HL-60 (cell line): ENCODE results near the gene GRID1.

Source experiments
- CTCF ChIP-seq: IDR thresholded peaks from one replicate; pipeline ENCODE4 v1.5.1; 2011; ENCODE audit warnings: low read length, control low read depth, inconsistent platforms; ENCODE audit not compliant: insufficient read depth
- GABPA ChIP-seq: IDR thresholded peaks from 2 replicates; pipeline ENCODE4 v1.6.1; 2012; ENCODE audit warnings: low read depth
- POLR2AphosphoS5 ChIP-seq: IDR thresholded peaks from 2 replicates; pipeline ENCODE4 v1.6.1; 2012; ENCODE audit warnings: low read depth
- REST ChIP-seq: IDR thresholded peaks from 2 replicates; pipeline ENCODE4 v1.6.1; 2012; ENCODE audit warnings: low read depth; ENCODE audit not compliant: insufficient replicate concordance
- SPI1 ChIP-seq: IDR thresholded peaks from 2 replicates; pipeline ENCODE4 v1.6.1; 2012; ENCODE audit warnings: low read depth, mild to moderate bottlenecking, borderline replicate concordance

- TF ChIP-seq CTCF: no peak
- TF ChIP-seq GABPA: no peak
- TF ChIP-seq POLR2AphosphoS5: no peak
- TF ChIP-seq REST: no peak
- TF ChIP-seq SPI1: no peak
Measured at GRCh38 chr10:86048973-86049372, 317.6 kb downstream of the GRID1 start.
